ENCODE data around the gene ANTXR2.

The ANTXR2 gene

GRCh38 chr4:79979785-79980437 is 93.1 kb downstream of the ANTXR2 start:
- DNase-seq = no peak

DNA sequence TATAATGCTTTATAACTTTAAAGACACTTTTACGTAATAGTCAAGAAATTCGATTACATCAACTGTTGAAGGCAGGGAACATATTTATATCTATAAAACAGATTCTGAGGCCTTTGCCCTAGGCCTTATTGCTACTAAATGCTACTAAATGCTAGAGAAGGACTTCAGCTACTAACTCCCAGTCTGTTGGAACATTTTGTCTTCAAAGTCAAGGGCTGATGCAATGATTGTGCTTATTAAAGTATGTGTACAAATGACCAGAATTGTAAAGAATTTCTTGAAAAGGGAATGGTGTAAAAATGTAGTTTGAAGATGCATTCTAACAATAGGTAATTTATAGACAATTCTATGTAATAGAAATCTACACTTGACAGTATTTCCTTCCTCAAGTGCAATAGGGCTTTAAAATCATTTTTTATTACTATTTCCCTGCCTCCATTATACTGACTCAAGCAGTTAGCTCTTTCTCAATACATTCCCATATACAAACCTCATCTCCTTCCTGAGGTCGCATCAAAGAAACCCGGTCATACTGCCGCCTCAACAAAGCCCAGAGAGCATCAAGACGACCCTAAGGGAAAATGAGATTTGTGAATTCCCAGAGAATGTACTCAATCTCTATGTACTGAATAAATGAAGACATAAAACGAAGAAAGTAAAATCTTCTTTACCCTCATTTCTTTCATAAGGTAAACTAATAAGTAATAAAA is 95.7 kb downstream of the ANTXR2 start:
- DNase-seq = no peak

DNA sequence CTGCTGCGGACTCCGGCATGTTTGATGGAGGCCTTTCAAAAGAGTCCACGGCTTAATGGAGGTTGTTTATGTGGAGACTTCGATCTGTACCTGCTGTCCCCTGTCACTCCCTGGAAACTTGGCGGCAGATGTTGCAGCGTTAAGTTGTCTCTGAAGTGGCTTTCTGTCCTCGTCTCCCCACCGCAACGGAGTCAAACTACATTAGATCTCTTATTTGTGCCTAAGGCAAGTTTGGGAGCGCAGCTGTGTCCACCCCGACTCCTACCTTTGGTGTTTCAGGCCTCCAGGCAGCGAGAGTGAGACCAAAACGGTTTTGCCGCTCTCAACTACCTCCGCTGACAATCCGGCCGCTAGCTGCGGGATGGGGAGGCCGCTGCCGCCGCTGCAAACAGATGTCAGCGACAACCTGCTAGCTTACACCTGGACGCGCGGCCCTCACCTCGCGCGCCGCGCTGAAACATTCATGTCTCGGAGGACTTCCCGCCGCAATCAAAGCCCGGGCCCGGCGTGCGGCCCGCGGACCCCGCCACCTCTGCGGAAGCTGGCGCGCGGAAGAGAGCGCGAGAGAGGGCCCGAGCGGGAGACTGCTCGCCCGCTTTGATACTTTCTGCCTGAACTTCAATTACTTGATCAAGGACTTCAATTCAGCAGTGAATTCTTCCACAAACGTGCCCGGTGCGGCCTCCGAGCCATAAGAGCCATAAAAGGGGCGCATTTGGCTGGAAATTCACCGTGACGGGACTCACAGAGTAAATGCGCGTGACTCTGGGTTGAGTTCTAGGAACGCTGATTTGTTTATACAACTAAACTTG is 108.4 kb downstream of the ANTXR2 start:
- no peak for DNase-seq

GRCh38 chr4:79964020-79964399 is 109.0 kb downstream of the ANTXR2 start:
- no peak for DNase-seq

DNA sequence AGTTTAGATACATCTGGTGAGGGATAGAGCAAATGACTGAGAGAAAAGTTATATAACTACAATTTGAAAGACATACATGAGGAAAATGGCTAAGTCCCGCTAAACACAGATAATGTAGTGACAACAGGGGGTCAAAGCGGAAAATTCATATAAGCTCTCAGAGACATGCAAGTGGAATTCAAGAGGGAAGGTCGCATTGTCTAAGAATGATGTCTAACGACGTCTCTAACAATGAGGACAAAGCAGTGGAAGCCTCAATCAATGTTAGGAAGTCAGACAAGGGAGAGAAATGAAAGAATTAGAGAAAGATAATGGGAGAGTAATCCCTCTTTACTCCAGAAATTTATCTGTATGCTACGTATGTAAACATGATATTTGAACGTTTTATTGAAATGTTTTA is 113.4 kb downstream of the ANTXR2 start:
- no peak for DNase-seq

DNA sequence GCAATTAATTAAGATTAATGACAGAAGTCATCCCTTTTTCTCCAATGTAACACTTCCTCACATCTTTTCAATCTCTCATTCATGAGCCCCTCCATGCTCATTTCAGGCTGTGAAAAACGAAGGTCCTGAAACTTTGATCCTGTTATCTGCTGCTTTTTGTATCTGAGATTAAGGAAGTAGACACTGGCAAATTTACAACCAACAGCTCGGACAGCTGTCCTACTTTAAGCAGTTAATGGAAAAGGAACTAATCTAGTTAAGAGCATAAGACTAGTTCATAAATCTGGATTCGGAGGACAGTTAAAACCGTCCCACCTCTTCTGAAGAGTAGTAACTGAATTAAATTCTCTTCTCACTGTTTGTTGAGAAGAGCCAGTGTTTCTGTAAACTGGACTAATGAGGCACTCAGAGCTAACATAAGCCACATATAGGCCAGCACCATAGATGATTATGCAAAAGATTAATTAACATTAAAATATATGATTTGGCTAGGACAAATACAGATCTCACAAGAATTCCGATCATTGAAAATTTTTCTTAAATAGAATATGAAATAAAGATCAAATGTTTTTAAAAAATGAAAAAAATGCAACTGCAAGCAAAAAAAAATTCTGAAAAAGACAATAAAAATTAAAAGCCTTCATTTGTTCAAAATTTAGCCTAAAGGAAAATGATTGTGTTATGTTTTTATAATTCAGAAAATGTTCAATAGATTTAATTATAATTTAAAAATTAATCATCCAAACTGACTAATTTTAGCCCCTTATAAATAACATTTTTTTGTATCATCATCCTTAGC is 114.4 kb downstream of the ANTXR2 start:
- DNase-seq = no peak

DNA sequence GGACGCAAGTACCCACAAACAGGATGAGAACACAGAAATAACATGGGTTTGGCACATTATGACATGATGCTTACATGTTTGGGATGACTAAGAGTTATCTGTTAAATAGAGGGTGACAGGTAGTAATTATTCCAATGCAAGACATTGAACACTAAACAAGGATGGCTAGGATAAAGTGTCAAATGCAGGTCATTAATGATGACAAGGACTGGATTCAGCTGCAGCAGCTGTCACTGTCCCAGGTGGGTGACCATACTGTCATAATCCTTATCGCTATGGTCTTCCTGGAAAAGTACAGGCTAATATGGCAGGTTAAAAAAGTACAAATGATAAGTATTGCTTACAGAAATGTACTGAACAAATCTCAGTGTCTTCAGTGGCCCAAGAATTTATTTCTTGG is 123.9 kb downstream of the ANTXR2 start:
- no peak for DNase-seq

DNA sequence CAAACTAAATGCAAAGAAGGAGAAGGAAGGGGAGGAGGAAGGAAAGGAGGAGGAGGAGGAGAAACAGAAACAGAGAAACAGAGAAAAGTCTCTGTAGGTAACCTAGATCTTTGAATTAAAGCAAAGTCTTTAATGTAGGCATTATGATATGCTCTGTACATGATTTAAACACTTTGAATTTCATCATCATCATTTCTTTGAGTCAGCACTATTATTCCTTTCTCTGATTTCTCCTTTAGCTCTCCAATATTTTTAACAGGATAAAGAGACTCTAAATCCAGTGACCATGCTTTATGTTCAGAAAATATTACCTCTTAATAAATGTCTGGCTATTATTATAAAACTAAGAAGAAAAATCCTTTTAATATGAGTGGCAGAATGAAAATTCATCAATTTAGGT is 124.3 kb downstream of the ANTXR2 start:
- DNase-seq = no peak

DNA sequence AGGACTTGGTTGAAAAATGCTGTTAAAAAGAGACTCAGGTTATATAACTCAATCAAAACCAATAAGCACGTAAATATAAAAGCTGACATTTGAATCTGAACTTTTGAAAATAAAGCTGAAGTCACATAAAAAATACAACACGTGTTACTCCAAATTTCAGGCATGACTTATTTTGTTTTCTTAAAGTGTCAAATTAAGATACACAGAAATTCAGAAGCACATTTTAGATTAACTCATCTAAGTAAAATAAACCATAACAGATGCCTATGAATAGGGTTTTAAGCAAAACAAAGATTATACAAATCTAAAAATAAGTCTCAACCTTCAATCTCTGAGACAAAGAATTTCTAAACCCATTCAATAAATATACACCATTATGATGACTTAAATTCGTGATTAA is 124.8 kb downstream of the ANTXR2 start:
- no peak for DNase-seq

DNA sequence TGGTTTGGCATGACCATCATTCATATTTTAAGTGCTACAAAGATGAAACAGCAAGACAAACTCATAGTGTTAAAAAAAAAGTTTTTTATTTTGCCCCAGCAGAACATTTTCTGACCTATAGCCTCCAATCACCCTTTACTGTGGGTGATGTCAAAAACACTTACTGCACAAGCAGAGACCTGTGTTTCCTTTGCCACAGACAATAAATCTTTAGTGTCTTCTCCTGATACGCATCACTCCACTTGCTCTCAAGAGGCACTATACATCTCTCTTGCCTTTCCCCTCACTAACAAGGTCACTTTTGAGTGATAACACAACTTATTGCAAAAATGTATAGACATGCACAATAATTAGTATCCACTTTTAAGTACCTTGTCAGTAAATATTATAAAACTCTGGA is 125.6 kb downstream of the ANTXR2 start:
- DNase-seq = no peak

- DNase-seq = no peak
These were observed 137.8 kb downstream of the ANTXR2 start for GRCh38 chr4:79935274-79935673.

GRCh38 chr4:79934660-79935059 is 138.4 kb downstream of the ANTXR2 start:
- DNase-seq = no peak

- no peak for DNase-seq
These were observed 145.1 kb downstream of the ANTXR2 start for GRCh38 chr4:79927931-79928330.

DNA sequence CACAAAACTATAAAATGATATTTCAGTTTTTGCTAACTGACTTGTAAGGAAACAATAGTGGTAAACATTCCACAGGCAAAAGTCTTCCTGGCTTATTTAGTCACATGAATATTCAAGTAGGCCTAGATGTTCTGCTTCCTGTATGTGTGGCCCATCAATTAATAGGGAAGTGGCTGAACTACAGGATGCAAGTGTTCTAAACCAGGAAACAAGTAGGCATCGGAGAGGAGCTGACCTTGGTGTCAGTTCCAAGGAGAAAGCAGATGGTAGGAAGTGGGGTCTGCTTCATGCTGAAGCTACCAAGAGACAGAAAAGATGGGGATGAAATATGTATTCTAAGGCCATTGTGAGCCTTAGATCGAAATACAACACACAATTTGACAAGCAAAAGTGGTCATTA is 149.7 kb downstream of the ANTXR2 start:
- no peak for DNase-seq

- DNase-seq = no peak
These were observed 151.0 kb downstream of the ANTXR2 start for GRCh38 chr4:79922011-79922410.

DNA sequence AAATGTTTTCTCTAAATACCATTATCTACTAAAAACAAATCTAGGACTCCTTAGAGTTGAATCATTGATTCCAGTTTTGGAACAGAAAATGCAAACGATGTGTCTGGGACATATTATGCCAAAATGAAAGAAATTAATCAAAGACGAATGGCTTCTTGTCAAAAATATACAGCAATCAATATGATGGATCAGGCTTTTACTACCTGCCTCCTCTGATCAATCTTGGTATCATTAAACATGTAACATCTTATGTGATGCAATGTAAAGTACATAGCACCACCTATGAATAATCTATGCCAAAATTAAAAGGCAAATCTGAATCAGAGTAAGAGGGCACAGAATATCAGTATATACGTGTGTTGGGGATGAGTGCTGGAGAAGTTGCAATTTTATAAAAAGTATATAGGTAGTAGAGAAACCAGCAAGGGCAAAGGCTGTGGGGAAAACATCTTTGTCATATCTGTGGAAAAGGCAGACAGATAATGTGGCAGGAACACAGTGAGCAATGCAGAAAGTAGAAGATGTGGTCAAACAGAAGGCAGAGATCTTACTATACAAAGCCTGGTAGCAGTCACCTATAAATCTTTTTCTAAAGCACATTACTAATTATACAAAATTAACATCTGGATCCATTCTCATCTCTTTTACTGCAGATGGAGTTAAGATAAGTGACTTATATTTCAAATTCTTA is 152.7 kb downstream of the ANTXR2 start:
- no peak for DNase-seq

DNA sequence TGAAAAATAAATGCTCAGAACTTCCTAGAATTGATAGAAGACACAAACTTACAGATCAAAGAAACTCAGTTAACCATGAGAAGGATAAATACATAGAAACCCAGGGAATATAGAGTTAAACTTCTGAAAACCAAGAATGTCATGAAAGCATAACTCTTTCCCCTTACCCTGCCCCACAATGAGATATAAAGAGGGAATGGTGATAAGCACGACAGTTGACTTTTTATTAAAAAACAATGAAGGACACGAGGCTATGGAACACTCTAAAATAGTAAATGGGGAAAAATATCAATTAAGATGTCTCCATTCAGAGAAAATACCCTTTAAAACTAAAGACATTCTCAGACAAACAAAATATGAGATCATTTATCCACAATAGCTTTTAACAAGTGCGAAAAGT is 154.7 kb downstream of the ANTXR2 start:
- no peak for DNase-seq

- peak; percentile 64 for DNase-seq
These were observed 155.8 kb downstream of the ANTXR2 start for GRCh38 chr4:79917246-79917645.

DNA sequence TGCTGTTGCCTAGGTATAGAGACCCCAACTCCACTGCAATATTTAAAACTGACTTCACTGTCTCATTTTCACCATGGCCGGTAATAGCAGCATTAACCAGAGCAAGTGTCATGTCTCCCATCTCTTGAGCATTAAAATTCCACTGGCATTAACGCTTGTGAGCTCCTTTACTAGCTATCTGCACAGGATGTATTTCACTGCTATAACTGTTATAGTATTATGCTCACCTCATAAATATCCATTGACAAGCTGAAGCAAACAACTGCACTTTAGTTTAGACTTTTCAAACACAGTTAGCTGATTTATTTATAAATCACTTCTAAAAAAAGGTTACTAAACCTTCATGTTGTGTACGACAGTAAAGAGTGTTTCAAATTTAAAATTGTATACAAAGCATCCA is 157.8 kb downstream of the ANTXR2 start:
- no peak for DNase-seq

DNA sequence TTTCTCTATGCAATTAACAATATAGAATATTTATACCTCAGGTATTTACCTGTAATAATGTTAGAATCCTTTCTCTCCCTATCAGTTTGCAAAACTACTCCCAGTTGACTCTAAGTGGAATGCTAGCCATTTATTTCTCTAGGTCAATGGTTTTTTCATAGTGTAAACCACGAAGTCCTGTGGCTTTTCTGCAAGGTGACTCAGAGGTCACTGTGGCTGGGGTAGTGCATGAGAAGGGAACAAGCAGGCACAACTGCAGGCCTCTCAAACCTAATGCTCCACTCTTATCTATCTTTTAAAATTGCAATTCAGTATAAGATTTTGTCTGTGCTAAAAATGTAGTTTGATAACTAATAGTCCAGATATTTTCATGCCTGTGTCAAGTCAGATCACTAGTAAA is 159.4 kb downstream of the ANTXR2 start:
- no peak for DNase-seq

GRCh38 chr4:79907001-79907400 is 166.0 kb downstream of the ANTXR2 start:
- DNase-seq = no peak

GRCh38 chr4:79906303-79906702 is 166.7 kb downstream of the ANTXR2 start:
- DNase-seq = no peak

GRCh38 chr4:79905212-79905611 is 167.8 kb downstream of the ANTXR2 start:
- DNase-seq = no peak

Data from stimulated activated CD4-positive, alpha-beta T cell treated with anti-CD3 and anti-CD28 coated beads, Interleukin-15, amount 100 ng/mL, for 24 hours (primary cell).